GM20431 (cell line): ENCODE results near the gene EMD.

Experiments
- in situ Hi-C: fragments of 300-500 bp; cut with MseI, MboI; formaldehyde crosslinking; loops from one replicate; pipeline ENCODE4 v1.15.0; 2020; ENCODE audit warnings: low sequenced_read_pairs; ENCODE audit not compliant: unreplicated experiment

The EMD gene

DNA sequence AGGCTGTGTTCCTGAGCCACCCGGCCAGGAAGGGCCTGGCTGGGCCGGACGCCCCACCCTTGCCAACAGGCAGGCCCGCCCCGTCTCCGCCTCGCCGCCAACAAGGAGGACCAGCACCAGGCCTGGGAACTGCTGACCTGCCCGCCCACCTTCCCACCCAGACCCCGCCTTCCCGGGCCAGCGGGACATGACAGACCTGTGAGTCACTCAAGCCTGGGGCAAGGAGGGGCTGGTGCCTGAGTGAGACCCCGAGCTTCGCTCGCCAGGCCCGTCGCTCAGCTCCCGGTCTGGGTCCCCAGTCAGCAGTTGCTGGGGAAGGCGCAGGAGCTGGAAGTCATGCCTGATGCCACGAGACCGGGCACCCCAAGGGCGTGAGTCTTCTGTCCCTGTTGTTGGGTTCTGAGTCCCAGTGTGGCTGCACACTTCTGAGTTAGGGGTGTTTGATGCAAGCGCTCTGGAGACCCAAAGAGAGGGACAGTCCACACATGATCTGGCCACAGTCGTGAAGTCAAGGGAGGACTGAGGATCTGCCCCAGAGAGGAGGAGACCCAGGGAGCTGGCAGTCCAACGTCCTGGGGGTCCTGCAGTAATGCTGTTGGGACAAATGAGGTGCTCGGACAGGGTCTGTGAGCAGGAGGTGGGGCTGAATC is 30.3 kb downstream of the EMD start, which contains the start of gene DNASE1L1:
Gene DNASE1L1 (minus strand): TSS at position 33 of the 650 bp plus-strand sequence. CDS start 3,686 bp downstream, outside the sequence.
- in situ Hi-C loops, result no loop called here

DNA sequence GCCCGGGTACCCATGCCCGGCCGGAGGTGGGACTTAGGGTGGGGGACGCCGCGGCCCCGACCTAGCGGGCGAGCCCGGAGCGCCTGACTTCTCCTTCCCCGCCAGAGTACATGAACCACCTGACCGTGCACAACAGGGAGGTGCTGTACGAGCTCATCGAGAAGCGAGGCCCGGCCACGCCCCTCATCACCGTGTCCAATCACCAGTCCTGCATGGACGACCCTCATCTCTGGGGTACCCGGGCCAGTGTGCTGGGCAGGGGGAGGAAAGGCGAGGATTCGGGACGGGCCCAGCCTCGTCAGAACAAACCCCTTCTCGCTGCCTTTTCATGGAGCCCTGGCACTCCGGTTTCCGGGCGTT is 32.9 kb downstream of the EMD start:
- in situ Hi-C loops, result no loop called here

DNA sequence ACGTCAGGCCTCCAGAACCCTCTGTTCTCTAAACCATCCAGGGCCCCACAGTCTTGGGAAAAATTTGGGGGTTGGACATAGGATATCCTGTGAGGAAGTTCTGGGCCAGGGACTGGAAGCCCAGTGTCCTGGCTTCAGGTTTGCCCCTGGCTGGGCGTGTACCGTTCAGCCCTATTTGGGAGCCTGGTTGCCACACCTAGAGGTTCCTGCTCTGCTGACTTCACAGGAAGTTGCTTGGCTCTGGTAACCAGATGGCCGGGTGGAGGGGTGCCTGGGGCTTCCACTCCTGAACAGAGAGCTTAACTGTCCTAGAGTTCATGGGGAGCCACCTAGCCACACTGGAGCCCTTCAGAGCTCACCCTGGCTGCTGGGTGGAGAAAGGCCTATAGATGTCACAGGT is 33.4 kb downstream of the EMD start:
- in situ Hi-C loops, result no loop called here

DNA sequence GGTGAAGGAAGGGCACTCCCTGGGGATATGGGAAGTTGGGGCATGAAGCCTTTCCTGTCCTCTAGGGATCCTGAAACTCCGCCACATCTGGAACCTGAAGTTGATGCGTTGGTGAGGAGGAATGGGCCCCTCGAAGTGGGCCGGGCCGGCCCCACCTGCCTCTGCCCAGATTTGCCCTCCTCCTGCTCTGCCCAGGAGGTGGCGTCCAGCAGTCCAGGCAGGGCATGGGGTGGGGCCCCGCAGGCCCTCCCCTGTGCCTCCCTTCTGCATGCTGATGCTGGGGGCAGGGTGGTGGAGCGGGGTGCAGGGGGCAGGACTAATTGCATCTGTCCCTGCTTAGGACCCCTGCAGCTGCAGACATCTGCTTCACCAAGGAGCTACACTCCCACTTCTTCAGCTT is 34.0 kb downstream of the EMD start:
- in situ Hi-C loops, result no loop called here

DNA sequence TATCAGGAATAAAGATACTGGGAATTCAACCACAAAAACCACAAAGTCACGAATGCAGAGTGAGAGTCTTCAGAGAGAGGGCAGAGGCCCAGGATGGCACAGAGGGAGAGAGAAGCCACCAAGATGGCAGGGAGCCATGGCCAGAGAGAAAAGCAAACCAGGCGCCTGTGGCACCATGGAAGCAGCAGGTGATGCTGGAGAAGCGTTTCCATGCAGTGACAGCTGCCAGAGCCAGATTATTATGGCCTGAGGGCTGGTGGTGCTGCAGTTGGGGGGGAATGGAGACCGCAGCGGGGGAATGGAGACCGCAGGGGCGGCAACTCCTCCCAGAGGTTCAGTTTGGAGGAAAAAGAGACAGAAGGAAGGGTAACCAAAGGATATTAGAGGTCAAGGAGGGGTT is 38.1 kb downstream of the EMD start:
- in situ Hi-C loops, result no loop called here

DNA sequence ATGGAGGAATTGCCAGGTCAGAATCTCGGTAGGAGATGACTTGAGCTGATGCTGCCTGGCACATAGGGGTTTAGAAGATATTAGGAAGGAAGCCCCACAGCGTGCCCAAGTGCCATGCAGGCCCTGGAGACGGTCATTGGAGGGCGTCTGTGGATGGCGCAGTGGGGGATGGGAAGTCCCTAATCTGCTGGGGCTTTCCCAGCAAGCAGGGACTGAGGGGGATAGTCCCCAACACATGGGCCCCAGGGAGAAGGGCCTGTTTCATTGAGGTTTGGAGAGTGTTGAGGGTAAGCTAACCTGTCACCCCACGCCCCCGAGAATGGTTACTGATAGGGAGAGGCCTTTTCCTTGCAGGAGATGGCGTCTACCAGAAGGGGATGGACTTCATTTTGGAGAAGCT is 40.1 kb downstream of the EMD start:
- in situ Hi-C loops, result no loop called here

DNA sequence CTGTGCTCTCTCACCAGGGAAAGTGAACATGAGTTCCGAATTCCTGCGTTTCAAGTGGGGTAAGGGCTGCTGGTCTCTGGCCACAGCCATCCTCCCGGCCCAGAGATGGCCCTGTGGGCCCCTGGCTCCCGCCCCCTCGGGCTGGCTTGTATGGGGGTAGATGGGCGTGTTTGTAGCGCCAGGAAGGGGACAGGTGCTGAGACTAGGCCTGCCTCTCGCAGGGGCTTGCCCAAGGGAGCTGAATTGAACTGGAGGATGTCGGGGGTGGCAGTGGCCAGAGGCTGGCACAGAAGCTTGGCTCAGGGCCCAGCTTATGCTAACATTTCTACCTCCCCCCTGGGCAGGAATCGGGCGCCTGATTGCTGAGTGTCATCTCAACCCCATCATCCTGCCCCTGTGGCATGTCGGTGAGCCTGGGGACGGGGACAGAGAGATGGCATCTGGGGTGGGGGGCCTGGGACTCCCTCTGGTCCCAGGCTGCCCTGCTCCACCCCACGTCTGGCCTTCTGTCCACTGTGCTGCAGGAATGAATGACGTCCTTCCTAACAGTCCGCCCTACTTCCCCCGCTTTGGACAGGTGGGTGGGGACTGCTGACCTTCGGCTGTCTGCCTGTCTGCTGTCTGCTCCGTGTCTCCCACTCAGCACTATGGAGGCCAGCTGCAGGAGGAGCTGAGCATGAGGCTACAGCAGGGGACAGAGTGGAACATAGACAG is 40.8 kb downstream of the EMD start:
- in situ Hi-C loops, result no loop called here

DNA sequence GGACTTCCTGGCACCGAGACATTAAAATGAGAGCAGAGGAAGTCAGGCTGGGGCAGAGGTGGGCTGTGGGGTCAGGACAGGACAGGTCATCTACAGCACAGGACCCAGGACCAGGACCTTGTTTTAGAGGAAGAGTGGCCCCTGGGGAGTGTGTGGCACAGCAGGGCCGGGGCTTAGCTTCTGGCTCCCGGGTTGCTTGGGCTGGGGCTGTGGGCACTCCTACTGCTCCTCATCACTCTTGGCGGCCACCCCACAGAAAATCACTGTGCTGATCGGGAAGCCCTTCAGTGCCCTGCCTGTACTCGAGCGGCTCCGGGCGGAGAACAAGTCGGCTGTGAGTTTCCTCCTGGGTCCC is 41.3 kb downstream of the EMD start:
- in situ Hi-C loops, result no loop called here

DNA sequence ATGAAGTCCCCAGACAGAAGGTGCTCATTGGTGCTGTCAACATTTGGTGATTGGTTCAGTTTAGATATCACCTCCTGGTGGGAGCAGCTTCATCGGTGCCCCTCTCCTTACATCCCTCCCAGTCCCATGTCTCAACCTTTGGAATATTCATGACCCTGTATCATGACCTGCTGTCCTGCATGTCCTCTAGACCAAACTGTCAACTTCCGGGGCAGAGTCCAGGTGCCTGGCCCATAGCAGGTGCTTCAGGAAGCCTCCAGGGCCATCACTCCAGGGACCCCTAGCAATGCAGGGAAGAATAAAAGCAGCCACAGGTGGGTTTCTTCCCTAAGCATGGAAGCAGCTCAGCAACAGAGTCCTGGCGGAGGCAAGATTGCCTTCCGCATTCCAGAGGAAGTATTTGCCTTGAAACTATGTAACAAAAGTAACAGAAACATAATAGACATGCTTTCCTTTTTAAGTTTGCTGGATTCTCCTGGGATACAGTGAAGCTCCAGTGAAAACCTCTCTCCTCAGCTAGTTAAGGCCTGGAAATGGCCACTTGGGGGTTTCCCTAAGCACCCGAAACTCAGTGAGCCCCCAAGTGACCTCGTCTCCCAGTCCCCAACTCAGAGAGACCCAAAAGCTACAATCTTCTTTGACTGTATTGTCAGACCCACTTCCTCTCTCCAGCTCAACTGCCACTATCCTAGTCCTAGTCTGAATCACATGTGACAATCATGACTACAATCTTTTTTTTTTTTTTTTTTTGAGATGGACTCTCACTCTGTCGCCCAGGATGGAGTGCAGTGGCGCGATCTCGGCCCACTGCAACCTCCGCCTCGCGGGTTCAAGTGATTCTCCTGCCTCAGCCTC is 48.0 kb downstream of the EMD start:
- in situ Hi-C loops, result no loop called here

DNA sequence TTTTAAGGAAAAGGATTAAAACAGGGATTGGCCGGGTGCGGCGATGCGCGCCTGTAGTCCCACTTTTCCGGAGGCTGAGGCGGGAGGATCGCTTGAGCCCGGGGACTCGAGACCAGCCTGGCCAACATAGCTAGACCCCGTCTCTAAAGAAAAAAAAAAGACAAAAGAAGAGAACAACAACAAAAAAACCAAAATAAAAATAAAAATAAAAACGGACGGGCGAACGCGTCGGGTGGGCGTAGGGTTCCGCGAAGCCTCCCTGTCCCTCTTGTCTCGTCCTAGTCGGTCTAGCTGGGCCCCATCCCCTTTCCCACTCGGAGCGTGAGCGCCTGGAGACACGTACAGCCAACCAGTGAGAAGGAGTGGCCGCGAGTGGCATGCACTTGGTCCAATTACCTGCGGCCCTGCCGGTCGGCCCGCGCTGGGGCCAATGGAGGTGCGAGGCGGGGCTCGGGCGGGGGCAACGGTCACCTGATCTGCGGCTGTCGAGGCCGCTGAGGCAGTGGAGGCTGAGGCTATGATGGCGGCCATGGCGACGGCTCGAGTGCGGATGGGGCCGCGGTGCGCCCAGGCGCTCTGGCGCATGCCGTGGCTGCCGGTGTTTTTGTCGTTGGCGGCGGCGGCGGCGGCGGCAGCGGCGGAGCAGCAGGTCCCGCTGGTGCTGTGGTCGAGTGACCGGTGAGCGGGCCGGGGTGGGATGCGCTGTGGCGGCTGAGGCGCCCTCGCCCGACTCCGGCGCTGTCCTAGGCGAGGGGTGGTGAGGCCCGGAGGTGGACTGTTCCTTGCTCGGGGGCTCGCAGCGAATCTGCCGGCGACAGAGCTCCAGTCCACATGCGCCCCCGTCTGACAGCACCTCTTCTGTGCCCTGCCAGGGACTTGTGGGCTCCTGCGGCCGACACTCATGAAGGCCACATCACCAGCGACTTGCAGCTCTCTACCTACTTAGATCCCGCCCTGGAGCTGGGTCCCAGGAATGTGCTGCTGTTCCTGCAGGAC is 49.4 kb downstream of the EMD start, which contains the start of gene ATP6AP1:
Gene ATP6AP1 (plus strand): TSS at position 502 of the 996 bp plus-strand sequence. CDS start 16 bp downstream, at position 518.
- in situ Hi-C loops, result no loop called here

DNA sequence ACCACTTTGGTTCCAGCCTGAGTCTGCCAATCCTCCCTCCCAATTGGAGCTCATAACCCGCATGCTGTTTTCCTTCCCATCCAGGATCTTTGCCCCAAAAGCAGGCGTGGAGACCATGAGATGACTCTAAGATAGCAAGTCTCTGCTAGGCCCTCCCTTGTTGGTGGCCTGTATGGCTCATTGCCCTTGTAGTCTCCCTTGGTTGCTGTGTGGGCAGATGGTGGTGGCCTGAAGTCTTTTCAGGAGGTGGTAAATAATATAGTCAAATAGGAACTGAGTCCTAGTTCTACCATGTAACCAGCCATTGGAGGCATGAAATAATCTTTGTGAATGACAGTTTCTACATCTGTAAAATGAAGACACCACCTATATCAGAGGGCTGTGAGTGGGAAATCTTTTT is 50.6 kb downstream of the EMD start:
- in situ Hi-C loops, result no loop called here

DNA sequence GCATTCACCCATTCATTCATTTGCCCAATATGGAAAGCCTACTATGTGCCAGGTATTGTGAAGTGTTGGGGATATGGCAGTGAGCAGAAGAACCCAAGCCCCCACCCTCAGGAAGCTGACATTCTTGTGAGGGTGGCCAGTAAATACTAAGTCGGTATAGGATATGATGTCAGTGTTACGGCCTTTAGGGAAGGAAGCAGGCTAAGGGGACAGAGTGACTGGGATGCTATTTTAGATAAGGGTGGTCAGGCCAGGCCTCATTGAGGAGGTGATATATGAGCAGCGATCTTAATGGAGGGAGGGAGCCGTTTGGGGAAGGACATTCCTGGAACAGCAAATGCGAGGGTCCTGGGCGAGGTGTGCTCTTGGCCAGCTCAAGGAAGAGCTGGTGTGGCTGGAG is 51.4 kb downstream of the EMD start:
- in situ Hi-C loops, result no loop called here

DNA sequence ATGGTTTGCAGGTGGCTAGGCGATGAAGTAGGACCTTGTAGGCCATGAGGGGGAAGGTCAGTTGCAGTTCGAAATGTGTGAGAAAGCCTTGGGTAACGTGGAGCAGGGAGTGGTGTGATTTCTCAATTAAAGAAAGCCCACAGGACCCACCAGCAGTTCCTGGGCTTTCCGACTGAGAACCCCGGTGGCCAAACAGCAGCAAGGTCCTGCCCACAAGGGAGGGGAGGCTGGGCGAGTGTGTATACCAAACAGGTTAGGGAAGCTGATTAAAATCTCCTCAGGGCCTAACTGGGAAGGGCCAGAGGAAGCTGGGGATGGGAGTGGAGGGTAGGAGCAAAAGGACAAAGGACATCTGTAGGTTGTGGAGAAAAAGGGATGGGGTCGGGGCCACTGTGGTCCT is 51.8 kb downstream of the EMD start:
- in situ Hi-C loops, result no loop called here
